ENCODE results near the gene PLA2G4E.

- TF ChIP-seq CTCF (IDR thresholded peaks at IDR 0.05; ENCODE audit: low read length) (no peak), EZH2 (IDR thresholded peaks at IDR 0.05; ENCODE audit: borderline replicate concordance, low read length) (no peak)
Measured at GRCh38 chr15:42034628-42035434, 14.0 kb upstream of the PLA2G4E start.
